ENCODE results near the gene PIK3CG.

The PIK3CG gene

DNA sequence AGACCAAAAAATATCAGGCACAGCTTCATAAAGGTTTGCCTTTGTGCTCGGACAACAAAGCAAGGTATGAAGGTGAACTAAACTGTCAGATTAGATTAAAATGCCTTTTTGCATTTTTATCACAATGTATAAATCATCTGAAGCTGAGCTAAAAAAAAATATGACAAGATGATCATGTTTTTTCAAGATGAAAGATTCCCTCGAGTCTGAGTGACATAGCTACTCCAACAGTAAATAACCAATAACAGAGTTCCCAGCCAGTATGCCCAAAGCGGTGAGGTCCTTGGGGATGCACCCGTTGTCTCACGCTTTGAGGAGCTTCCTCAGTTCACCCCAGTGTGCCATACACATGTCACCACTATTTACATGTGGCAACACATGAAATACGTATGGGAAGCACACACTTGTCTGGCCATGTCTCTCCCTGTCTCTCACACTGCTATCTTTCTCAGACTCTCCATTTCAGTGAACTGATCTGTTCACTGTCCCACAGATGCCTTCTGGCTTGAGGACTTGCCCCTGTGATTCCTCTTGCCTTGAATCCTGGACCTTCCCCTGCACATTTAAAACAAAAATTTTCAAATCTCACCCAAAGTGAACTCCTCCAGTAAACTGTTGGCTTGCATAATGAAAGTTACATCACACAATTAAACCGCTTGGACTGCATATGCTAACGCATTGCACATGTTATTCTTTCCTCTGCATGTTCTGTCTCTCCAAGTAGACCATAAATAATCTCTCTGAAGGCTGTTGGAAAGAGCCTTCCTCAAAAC lies 2.6 kb upstream of the PIK3CG start:
- DNase-seq = no peak
- in situ Hi-C loops (cut with HindIII; ENCODE audit: low pct_ligation_motif_present, low sequenced_read_pairs) = no loop called here
- Histone ChIP-seq H3K36me3 (replicated peaks) (no peaks in the 10 kb centered on the region), H3K27me3 (replicated peaks) (no peaks in the 10 kb centered on the region), H3K4me3 (ENCODE audit: low read depth, low read length) (no peak overlapping the region), H3K27ac (no peak overlapping the region)
- TF ChIP-seq, protein P1, sequence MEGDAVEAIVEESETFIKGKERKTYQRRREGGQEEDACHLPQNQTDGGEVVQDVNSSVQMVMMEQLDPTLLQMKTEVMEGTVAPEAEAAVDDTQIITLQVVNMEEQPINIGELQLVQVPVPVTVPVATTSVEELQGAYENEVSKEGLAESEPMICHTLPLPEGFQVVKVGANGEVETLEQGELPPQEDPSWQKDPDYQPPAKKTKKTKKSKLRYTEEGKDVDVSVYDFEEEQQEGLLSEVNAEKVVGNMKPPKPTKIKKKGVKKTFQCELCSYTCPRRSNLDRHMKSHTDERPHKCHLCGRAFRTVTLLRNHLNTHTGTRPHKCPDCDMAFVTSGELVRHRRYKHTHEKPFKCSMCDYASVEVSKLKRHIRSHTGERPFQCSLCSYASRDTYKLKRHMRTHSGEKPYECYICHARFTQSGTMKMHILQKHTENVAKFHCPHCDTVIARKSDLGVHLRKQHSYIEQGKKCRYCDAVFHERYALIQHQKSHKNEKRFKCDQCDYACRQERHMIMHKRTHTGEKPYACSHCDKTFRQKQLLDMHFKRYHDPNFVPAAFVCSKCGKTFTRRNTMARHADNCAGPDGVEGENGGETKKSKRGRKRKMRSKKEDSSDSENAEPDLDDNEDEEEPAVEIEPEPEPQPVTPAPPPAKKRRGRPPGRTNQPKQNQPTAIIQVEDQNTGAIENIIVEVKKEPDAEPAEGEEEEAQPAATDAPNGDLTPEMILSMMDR (IDR thresholded peaks at IDR 0.05; ENCODE audit: low read depth, low read length, missing control alignments) = no peak

GRCh38 chr7:106863274-106863997 lies 1.6 kb upstream of the PIK3CG start:
- DNase-seq = no peak
- Histone ChIP-seq H3K27me3 (replicated peaks) (no peaks in the 10 kb centered on the region), H3K36me3 (replicated peaks) (no peaks in the 10 kb centered on the region), H3K27ac (no peak overlapping the region), H3K4me3 (ENCODE audit: low read depth, low read length) (no peak overlapping the region)
- TF ChIP-seq, protein P1 (IDR thresholded peaks at IDR 0.05; ENCODE audit: low read depth, low read length, missing control alignments) = no peak
- in situ Hi-C loops (cut with HindIII; ENCODE audit: low pct_ligation_motif_present, low sequenced_read_pairs) = no loop called here

DNA sequence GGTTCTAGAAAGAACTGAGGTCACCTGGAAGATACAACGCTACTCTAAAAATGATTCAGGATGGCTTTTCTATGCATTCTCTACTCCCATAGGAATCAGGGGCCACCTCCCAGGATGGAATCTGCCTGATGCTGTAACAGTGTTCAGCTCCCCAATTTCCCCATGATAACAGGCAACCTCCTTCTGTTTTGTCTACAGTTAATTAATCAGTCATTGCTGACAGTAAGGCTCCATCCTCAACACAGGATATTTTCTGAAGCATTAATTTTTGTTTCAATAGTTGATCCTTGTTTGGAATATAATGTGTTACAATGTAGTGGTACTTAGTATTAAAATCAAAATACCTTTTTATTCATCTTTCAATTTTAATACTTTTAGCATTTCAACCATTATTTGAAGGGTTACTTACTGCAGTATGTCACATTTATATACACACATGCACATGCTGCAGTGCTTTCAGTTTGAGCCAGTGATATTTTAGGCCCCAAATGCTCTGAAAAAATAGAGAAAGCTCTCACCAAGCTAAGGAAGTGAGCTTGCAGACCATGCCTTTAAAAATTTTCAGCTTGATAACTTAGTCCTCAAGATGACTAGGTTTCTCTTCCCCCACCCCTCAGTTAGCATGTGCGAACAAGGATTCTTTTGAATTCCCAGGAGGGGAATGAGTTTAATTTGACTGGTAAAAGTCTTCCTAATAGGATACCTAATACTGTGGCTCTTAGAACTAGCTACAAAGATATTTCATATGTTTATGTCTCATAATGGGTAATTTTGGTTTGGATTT lies 592 bp upstream of the PIK3CG start:
- Histone ChIP-seq H3K27ac (no peak overlapping the region), H3K27me3 (replicated peaks) (no peaks in the 10 kb centered on the region), H3K4me3 (ENCODE audit: low read depth, low read length) (no peak overlapping the region), H3K36me3 (replicated peaks) (no peaks in the 10 kb centered on the region)
- in situ Hi-C loops (cut with HindIII; ENCODE audit: low pct_ligation_motif_present, low sequenced_read_pairs) = no loop called here
- TF ChIP-seq, protein P1 (IDR thresholded peaks at IDR 0.05; ENCODE audit: low read depth, low read length, missing control alignments) = no peak
- DNase-seq = no peak

- H3K27ac ChIP-seq = no peak overlapping the region
- TF ChIP-seq, protein P1 (IDR thresholded peaks at IDR 0.05; ENCODE audit: low read depth, low read length, missing control alignments) = no peak
- no peaks in the 10 kb centered on the region for H3K27me3 ChIP-seq (replicated peaks)
- DNase-seq = no peak
- no peaks in the 10 kb centered on the region for H3K36me3 ChIP-seq (replicated peaks)
- in situ Hi-C loops (cut with HindIII; ENCODE audit: low pct_ligation_motif_present, low sequenced_read_pairs) = no loop called here
- no peak overlapping the region for H3K4me3 ChIP-seq (ENCODE audit: low read depth, low read length)
Measured at GRCh38 chr7:106866298-106867281, 1.5 kb downstream of the PIK3CG start.

All from brain microvascular endothelial cell (primary cell).